ENCODE measurements around the gene DNASE1.
"Not testable (repeated sequence)": the region's sequence is repeated elsewhere in the genome, so short reads cannot be mapped to it uniquely, and the experiment has no call there.

The DNASE1 gene, protein sequence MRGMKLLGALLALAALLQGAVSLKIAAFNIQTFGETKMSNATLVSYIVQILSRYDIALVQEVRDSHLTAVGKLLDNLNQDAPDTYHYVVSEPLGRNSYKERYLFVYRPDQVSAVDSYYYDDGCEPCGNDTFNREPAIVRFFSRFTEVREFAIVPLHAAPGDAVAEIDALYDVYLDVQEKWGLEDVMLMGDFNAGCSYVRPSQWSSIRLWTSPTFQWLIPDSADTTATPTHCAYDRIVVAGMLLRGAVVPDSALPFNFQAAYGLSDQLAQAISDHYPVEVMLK

GRCh38 chr16:3654249-3654991 is at the start of gene DNASE1:
Gene DNASE1 (plus strand): TSS chr16:3654691. CDS start chr16:3655374, 683 bp downstream.
- peak; percentile 49 for DNase-seq (ENCODE audit: low spot score)

DNA sequence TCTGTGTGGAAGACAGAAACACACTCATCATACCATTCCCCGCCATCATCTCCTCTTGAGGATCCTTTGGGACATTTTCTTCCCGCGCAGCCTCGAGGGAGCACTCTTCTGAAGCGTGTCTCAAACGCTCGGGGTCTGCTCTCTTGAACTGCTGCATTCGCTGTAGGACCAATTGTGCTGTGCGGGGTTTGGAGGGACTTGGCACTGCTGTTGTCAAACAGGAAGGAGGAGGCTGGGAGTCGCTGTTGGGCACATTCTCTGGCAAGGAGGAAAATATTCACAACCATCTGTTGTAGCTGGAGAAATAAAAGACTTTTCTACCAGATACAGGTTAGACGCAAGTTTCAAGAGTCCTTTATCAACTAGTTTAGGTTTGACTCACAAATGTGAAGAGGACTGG is 48.0 kb upstream of the DNASE1 start:
- no peak for DNase-seq (ENCODE audit: low spot score)

GRCh38 chr16:3607161-3607560 is 47.3 kb upstream of the DNASE1 start:
- no peak for DNase-seq (ENCODE audit: low spot score)

GRCh38 chr16:3607634-3608033 is 46.9 kb upstream of the DNASE1 start:
- no peak for DNase-seq (ENCODE audit: low spot score)

- no peak for DNase-seq (ENCODE audit: low spot score)
These were observed 46.4 kb upstream of the DNASE1 start for GRCh38 chr16:3608069-3608468.

DNA sequence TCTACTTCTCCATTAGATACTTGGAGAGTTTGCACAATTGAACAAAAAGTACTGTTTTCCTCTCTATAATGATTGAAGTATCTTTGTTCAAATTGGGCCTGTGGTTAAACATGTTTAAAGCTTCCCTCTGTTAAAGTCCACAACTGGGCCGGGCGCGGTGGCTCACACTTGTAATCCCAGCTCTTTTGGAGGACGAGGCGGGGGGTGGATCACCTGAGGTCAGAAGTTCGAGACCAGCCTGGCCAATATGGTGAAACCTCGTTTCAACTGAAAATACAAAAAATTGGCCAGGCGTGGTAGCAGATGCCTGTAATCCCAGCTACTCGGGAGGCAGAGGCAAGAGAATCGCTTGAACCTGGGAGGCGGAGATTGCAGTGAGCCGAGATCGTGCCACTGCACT is 45.5 kb upstream of the DNASE1 start:
- DNase-seq (ENCODE audit: low spot score) = not testable (repeated sequence)

GRCh38 chr16:3609895-3610697 is 44.4 kb upstream of the DNASE1 start:
- peak; percentile 20 for DNase-seq (ENCODE audit: low spot score)

DNA sequence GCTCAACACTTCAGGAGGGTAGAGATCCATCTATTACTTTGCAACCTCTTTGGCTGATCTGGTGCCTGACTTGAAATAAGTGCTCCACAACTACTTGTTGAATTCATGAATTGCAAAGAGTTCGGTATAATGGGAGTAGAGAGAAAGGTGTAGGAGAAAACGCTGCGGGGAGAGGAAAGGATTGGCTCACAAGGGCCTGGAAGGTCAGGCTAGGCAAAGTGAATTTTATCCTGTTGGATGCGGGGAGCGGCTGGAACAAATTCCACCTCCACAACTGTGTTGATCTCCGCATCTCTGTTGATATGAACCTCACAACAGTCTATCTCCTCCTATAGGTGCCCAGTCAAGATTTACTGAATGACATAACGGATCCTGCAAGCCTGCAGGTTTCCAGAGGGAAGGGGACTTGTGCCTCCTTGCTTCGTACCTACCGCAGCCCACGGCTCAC is 43.8 kb upstream of the DNASE1 start:
- peak; percentile 8 for DNase-seq (ENCODE audit: low spot score)

- DNase-seq (ENCODE audit: low spot score) = peak; percentile 86
These were observed 43.1 kb upstream of the DNASE1 start, which contains the start of gene SLX4 for GRCh38 chr16:3611146-3611975. Gene SLX4 (minus strand): TSS chr16:3611606. CDS start chr16:3608964, 2,642 bp downstream.

DNA sequence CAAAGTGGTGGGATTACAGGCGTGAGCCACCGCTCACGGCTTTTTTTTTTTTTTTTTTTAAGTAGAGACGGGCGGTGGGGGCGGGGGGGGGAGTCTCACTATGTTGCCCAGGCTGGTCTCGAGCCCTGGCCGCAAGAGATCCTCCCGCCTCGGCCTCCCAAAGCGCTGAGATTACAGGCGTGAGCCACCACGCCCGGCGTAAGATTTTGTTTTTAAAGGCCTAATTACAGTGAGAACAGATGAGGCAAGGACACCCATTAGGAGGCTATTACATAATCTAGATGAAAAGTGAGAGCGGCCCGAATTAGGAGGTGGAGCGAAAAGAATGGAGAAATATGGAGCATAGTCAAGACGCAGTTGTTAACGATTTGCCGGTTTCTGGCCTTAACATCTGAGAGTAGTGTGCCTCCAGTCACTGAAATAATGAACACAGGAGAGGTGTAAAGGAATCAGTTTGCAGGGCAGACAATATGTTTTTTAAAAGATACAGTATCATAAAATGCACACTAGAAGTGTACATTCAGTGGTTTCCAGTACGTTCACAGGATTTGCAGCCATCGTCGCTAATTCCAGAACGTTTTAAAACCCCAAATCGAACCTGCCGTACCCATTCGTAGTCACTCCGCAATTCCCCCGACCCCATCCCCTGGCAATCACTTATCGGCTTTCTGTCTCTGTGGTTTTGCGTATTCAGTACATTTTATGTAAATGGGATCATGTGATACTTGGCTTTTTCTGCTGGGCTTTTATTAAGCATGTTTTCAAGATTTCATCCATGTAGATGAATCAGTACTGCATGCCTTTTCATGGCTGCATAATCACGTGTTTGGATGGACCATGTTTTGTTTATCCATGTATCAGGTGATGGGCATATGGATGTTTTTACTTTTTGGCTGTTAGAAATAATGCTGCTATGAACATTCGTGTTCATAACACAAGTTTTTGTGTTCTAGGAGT is 41.7 kb upstream of the DNASE1 start:
- no peak for DNase-seq (ENCODE audit: low spot score)

GRCh38 chr16:3618769-3619141 is 35.7 kb upstream of the DNASE1 start:
- DNase-seq (ENCODE audit: low spot score) = no peak

GRCh38 chr16:3623642-3624041 is 30.8 kb upstream of the DNASE1 start:
- no peak for DNase-seq (ENCODE audit: low spot score)

- DNase-seq (ENCODE audit: low spot score) = no peak
These were observed 29.2 kb upstream of the DNASE1 start for GRCh38 chr16:3625331-3625730.

DNA sequence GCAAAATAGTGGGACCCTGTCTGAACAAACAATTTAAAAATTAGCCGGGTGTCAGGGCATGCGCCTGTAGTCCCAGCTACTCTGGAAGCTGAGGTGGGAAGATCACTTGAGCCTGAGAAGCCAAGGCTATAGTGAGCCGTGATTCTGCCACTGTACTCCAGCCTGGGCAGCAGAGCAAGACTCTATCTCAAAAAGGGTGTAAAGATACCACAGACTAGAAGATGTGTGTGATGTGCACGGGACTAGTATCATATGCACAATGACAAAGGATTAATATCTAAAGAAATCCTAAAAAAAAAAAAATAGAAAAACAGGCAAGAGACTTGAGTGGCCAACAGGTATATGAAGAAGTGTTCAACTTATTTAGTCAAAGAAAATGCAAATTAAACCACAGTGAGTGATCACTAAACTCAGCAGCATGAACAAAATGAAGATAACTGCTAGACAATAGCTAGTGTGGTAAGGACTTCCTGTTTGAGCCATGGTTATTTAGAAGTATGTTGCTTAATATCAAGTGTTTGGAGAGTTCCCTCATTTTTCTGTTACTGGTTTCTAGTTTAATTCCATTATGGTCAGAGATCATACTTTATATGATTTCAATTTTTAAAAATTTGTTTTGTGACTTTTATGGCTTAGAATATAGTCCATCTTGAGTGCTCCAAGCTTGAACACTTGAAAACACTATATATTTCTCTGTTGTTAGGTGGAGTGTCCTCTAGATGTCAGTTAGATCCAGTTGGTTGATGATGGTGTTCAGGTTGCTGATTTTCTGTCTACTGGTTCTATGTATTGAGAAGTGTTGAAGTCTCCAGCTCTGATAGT is 28.4 kb upstream of the DNASE1 start:
- DNase-seq (ENCODE audit: low spot score) = no peak

DNA sequence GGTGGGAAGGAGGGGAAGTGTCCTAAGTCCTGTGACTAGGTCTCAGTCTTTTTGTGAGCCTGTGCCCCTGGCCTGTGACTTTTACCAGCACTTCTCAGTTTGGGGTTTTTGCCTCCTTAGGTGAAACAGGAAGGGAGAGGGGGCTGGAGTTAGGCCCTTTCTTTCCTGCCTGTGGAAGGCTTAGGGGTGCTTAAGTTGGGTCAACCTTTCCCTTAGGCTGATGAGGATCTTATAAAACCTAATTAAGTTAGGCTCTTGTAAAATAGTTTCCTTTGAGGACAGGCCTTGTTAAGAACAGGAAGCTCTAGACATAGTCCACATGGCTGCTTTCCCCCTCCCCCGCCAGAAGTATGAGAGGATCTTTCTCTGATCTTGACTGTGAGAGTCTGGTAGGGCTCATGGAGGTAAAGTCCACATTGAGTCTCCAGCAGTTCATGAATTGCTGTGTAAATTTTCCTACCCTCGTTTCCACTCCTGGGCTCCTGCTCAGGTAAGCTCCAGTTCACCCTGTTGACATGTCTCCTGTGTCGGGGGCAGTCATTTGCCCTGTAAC is 17.0 kb upstream of the DNASE1 start:
- no peak for DNase-seq (ENCODE audit: low spot score)

GRCh38 chr16:3638916-3639644 is 15.4 kb upstream of the DNASE1 start:
- no peak for DNase-seq (ENCODE audit: low spot score)

GRCh38 chr16:3640207-3640606 is 14.3 kb upstream of the DNASE1 start:
- DNase-seq (ENCODE audit: low spot score) = no peak

DNA sequence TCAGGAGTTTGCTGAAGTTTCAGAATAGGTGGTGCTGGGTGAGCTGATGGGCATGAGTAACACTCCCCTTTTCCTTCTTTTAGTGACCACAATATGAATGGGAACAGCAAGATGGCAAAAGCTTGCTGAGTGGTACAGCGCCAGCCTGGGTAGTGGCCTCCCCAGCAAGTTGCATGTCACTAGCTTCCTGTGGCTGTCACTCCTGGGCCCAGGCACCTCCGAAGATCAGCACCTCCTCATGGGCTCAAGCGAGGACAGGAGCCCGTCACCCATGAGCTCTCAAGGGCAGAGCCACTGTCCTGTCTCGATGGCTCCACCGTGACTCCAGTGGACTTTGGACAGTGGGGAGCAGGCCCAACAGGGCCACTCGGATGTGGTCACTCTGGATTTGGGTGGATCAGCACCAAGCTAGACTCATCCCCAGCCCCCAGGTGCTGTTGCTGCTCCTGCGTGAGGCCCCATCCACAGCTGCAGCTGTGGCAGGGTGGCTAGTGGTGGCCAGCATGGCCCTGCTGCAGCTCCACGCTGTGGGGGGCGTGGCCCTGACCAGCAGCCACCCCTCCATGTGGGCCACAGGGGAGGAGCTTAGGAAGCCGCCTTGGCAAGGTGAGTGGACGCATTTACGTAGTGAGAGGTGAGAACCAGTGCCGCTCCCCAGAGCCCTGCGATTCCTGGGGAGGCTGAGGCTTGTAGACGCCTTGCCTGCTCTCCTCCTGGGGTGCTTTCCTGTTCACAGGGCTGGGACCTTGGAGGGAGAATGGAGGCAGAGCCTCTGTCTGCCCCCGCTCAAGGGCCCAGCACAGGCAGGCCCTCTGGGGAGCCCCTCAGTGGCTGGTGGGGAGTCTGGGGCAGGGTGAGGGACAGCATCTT is 13.6 kb upstream of the DNASE1 start:
- no peak for DNase-seq (ENCODE audit: low spot score)
